Tibial nerve (tissue), 4 donors: ENCODE measurements around the gene ARHGAP20. TPM values are rescaled to one million over a fixed set of nuclear protein-coding genes. Genes with fewer than 3 reads are reported as not detected.

ENCODE experiments used
- DNase-seq, 2 donors: peaks; one replicate each; pipeline ENCODE4 v3.0.0-alpha.2; 2019; ENCODE audit warnings: low spot score in 2 of 2
- H3K27ac ChIP-seq, 4 donors: fragments of 200-600 bp; sonication (generic) in 3 of 4; one replicate each; pipeline ENCODE4 v1.5.1; 2017 to 2019; ENCODE audit warnings: mild to moderate bottlenecking in 1 of 4
- H3K27me3 ChIP-seq, 2 donors: fragments of 200-600 bp; sonication (generic) in 1 of 2; one replicate each; pipeline versions ENCODE4 v1.5.1 to v1.6.0; 2017 to 2019
- H3K36me3 ChIP-seq, 3 donors: fragments of 200-600 bp; sonication (generic); one replicate each; pipeline ENCODE4 v1.5.1; 2018 to 2019
- H3K4me1 ChIP-seq, 4 donors: fragments of 200-600 bp; sonication (generic) in 3 of 4; one replicate each; pipeline ENCODE4 v1.5.1; 2017 to 2019
- H3K4me3 ChIP-seq, 4 donors: fragments of 200-600 bp; sonication (generic) in 3 of 4; one replicate each; pipeline ENCODE4 v1.5.1; 2017 to 2019; ENCODE audit warnings: mild to moderate bottlenecking in 1 of 4, moderate library complexity in 1 of 4
- H3K9me3 ChIP-seq, 4 donors: fragments of 200-600 bp; sonication (generic) in 3 of 4; one replicate each; pipeline ENCODE4 v1.5.1; 2017 to 2019
- EP300 ChIP-seq, 2 donors: sonication (generic); formaldehyde crosslinking; IDR thresholded peaks; one replicate each; pipeline ENCODE4 v1.6.1; 2017; ENCODE audit warnings: antibody characterized with exemption in 2 of 2, mild to moderate bottlenecking in 1 of 2
- POLR2A ChIP-seq, 2 donors: fragments of 450-650 bp; IDR thresholded peaks; one replicate each; pipeline ENCODE4 v1.6.1; 2017; ENCODE audit warnings: antibody characterized with exemption in 2 of 2, mild to moderate bottlenecking in 2 of 2, moderate library complexity in 2 of 2
- WGBS, 2 donors: methylation state at CpG; one replicate each; pipeline ENCODE4 v1.1.5; 2018; 5-methylcytosine and 5-hydroxymethylcytosine counted together
- total RNA-seq, 4 donors: library from RNA; depleted of rRNA; stranded (reverse); fragments of >200 nt; gene quantifications; one replicate each; pipeline ENCODE4 v1.1.0, GENCODE V29; 2016
- TF ChIP-seq, protein P1 (sequence below), 5 experiments: fragments of 200-600 bp in 3 of 5; fragments of 450-650 bp in 2 of 5; sonication (generic) in 3 of 5; IDR thresholded peaks; one replicate each; pipeline ENCODE4 v1.5.1; 2016 to 2019; ENCODE audit warnings: antibody characterized with exemption in 5 of 5, mild to moderate bottlenecking in 3 of 5, moderate library complexity in 2 of 5

The ARHGAP20 gene
- total RNA-seq, 4 donors from 2014 or later, result 6.9 to 13.7 (median 11.1) TPM

DNA sequence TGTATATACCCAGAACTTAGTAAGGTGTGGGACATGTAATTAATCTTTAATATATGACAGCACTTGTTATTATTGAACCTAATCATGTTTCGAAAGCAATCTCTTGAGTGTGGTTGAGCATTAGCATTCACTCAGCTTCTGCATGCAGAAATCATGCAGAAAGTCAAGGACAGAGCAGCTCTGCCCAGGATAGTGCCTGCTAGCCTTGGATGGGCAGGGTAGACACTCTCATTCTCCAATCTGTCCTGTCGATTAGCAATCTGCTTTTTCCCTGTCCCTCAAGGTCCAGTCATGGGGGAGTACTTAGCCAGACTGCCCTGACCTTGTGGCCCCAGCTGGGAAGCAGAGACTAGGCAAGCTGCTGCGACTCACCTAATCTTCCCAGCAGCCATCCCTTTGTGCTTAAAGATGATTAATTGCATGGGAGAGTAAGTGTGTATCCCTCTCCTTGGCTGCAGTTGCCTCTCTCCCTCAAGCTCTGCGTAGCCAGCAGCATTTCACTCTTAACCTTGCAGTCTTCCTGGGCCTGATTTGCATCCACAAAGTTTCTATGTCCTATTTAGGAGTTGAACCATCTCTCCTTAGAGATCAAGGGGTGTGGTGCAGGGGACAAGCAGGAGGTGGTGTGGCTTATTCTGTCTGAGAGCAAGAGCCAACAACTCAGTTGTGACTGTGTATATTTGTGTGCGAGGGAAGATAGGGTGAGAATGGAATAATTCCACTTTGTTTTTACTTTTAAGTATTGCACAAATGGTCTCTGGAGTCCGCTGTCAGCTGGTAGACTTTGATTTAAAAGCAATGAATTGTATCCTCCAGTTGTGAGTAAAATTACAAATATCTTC, 181.1 kb downstream of the ARHGAP20 start:
- Histone ChIP-seq H3K27ac (no peak overlapping the region), H3K27me3 (no peaks in the 10 kb centered on the region), H3K4me3 (no peak overlapping the region), H3K4me1 (peaks cover 0 to 16% (median 0%) of the 10 kb centered on the region in 4 donors), H3K9me3 (peaks cover 0 to 9% (median 0%) of the 10 kb centered on the region in 4 donors), H3K36me3 (no peaks in the 10 kb centered on the region)
- peak in 1 of 2 donors; percentile 29 for DNase-seq
- TF ChIP-seq, protein P1, sequence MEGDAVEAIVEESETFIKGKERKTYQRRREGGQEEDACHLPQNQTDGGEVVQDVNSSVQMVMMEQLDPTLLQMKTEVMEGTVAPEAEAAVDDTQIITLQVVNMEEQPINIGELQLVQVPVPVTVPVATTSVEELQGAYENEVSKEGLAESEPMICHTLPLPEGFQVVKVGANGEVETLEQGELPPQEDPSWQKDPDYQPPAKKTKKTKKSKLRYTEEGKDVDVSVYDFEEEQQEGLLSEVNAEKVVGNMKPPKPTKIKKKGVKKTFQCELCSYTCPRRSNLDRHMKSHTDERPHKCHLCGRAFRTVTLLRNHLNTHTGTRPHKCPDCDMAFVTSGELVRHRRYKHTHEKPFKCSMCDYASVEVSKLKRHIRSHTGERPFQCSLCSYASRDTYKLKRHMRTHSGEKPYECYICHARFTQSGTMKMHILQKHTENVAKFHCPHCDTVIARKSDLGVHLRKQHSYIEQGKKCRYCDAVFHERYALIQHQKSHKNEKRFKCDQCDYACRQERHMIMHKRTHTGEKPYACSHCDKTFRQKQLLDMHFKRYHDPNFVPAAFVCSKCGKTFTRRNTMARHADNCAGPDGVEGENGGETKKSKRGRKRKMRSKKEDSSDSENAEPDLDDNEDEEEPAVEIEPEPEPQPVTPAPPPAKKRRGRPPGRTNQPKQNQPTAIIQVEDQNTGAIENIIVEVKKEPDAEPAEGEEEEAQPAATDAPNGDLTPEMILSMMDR (IDR thresholded peaks at IDR 0.05), result no peak
- TF ChIP-seq EP300 (IDR thresholded peaks at IDR 0.05), result no peak
- TF ChIP-seq POLR2A (IDR thresholded peaks at IDR 0.05), result no peak
- WGBS, 2 donors, result 58 to 64% methylated on average over 6 of the region's 6 CpGs

DNA sequence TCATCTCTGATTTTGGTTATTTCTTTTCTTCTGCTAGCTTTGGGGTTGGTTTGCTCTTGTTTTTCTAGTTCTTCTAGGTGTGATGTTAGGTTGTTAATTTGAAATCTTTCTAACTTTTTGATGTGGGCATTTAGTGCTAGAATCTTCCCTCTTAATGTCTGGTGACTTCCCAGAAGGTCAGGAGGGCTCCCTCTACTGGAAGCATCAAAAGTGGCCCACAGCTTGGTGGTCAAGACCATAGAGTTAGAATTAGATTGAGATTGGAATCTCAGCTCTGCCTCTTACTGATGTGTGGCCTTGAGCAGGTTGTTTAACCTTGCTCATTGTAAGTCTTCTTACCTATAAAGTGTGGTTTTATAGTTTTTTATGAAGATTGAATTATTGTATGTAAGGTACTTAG, 183.2 kb downstream of the ARHGAP20 start:
- DNase-seq, result no peak
- Histone ChIP-seq H3K9me3 (peaks cover 0 to 9% (median 0%) of the 10 kb centered on the region in 4 donors), H3K27ac (no peak overlapping the region), H3K27me3 (no peaks in the 10 kb centered on the region), H3K4me1 (peaks cover 0 to 29% (median 0%) of the 10 kb centered on the region in 4 donors), H3K4me3 (no peak overlapping the region), H3K36me3 (no peaks in the 10 kb centered on the region)
- TF ChIP-seq EP300 (IDR thresholded peaks at IDR 0.05), result no peak
- TF ChIP-seq, protein P1 (IDR thresholded peaks at IDR 0.05), result no peak
- TF ChIP-seq POLR2A (IDR thresholded peaks at IDR 0.05), result no peak

DNA sequence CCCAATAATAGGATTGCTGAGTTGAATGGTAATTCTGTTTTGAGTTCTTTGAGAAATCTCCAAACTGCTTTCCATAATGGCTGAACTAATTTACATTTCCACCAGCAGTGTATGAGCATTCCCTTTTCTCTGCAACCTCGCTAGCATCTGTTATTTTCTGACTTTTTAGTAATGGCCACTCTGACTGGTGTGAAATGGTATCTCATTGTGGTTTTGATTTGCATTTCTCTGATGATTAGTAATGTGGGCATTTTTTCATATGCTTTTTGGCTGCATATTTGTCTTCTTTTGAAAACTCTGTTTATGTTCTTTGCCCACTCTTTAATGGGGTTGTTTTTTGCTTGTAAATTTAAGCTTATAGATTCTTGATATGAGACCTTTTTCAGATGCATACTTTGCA, 185.1 kb downstream of the ARHGAP20 start:
- Histone ChIP-seq H3K4me1 (peaks cover 0 to 29% (median 0%) of the 10 kb centered on the region in 4 donors), H3K9me3 (peaks cover 0 to 9% (median 0%) of the 10 kb centered on the region in 4 donors), H3K27me3 (no peaks in the 10 kb centered on the region), H3K27ac (no peak overlapping the region), H3K36me3 (no peaks in the 10 kb centered on the region), H3K4me3 (no peak overlapping the region)
- no peak for DNase-seq
- TF ChIP-seq POLR2A (IDR thresholded peaks at IDR 0.05), result no peak
- TF ChIP-seq, protein P1 (IDR thresholded peaks at IDR 0.05), result no peak
- WGBS, 2 donors, result 73 to 80% methylated on average over 1 of the region's 1 CpG
